Measurements from ENCODE around the gene FAM229A. TPM values are rescaled to one million over a fixed set of nuclear protein-coding genes. Genes with fewer than 3 reads are reported as not detected.

Gene FAM229A
- total and polyA plus RNA-seq, 9 of the 15 experiments (the other 6 are each of a cell fraction or from before 2014, with no cell fraction given): 0.04 to 21.6 (median 7.4) TPM

GRCh38 chr1:32335535-32335789, 26.8 kb downstream of the FAM229A start (continued):
- no peak for TF ChIP-seq ELK1 (CRISPR knock-in tag; IDR thresholded peaks at IDR 0.05)
- TF ChIP-seq ARNT (IDR thresholded peaks at IDR 0.05): no peak
- no peak for TF ChIP-seq IRF1 (CRISPR knock-in tag; IDR thresholded peaks at IDR 0.05; ENCODE audit: borderline replicate concordance)
- TF ChIP-seq ZNF589 (CRISPR knock-in tag; IDR thresholded peaks at IDR 0.05; ENCODE audit: low read depth): no peak

GRCh38 chr1:32334864-32335534, 27.3 kb downstream of the FAM229A start:
- ChIA-PET CTCF (ENCODE audit: low intra/inter-chr PET ratio) (interaction anchor here (0.6 to 0.7 kb wide), 2 partner anchors 69 to 82 kb away, joined by 3 to 4 read pairs; no protein-coding TSS in a partner anchor), POLR2A (interaction anchor here (0.6 to 5.9 kb wide), 23 partner anchors 10 to 291 kb away, joined by 3 to 75 read pairs (median 6); partner anchors contain the start of genes BSDC1, IQCC and TMEM39B)
- DNase-seq (ENCODE audit: extremely low read depth in 1 of 4, low spot score in 3 of 4) (peak; percentile 83 to 89 (median 86)), FAIRE-seq (no peak), ATAC-seq (peak; percentile 76)
- BruUV-seq (replicated peaks): TSS peak; percentile 61
- Histone ChIP-seq H3K9me1 (ENCODE audit: control insufficient read depth, insufficient read depth, low read length) (peaks cover 6% of the 10 kb centered on the region), H3K4me3 (peak overlapping the region; percentile 89), H2AFZ (ENCODE audit: low read depth, low read length) (peak overlapping the region; percentile 12; the same call in 1 of the 2 replicates), H3K27ac (ENCODE audit: extremely low read depth, low read depth, low read length) (peak overlapping the region; percentile 88), H3K36me3 (ENCODE audit: control insufficient read depth, insufficient read depth, low read length) (peaks cover 50% of the 10 kb centered on the region), H3K79me2 (ENCODE audit: control insufficient read depth, insufficient read depth, low read length) (peaks cover 27% of the 10 kb centered on the region), H3K9ac (ENCODE audit: insufficient read depth in 1 of 2, low read depth in 2 of 2, low read length in 2 of 2) (peak overlapping the region; percentile 81 to 97), H4K20me1 (replicated peaks; ENCODE audit: control insufficient read depth, insufficient read depth, low read length) (peaks cover 17% of the 10 kb centered on the region; the same call in 1 of the 2 replicates), H3K9me3 (replicated peaks; ENCODE audit: control insufficient read depth, insufficient read depth, low read depth, low read length) (no peaks in the 10 kb centered on the region), H3K4me1 (replicated peaks in 1 of 2; ENCODE audit: control insufficient read depth in 2 of 2, insufficient read depth in 2 of 2, low read length in 2 of 2) (peaks cover 25 to 46% of the 10 kb centered on the region in 2 experiments), H3K27me3 (ENCODE audit: control insufficient read depth in 2 of 2, insufficient read depth in 2 of 2, low read length in 2 of 2) (no peaks in the 10 kb centered on the region), H3K4me2 (ENCODE audit: insufficient read depth, low read length) (peak overlapping the region; percentile 85)
- intact Hi-C loops (cut with micrococcal nuclease) (loop anchor here (1.0 to 5.0 kb wide), 2 partner anchors 57 to 79 kb away; partner anchors contain the start of gene BSDC1), in situ Hi-C loops (cut with MboI) (no loop called here)
- under 1% methylated on average over 32 of the region's 46 CpGs for WGBS (ENCODE audit: insufficient coverage, low coverage, missing lambda C conversion rate)
- TF ChIP-seq MITF (IDR thresholded peaks at IDR 0.05): no peak
- TF ChIP-seq ZNF197 (CRISPR knock-in tag; IDR thresholded peaks at IDR 0.05; ENCODE audit: low read depth): no peak
- no peak for TF ChIP-seq ARID1B (IDR thresholded peaks at IDR 0.05)
- TF ChIP-seq SMARCB1 (IDR thresholded peaks at IDR 0.05; ENCODE audit: insufficient read length, low read depth): no peak
- TF ChIP-seq HNRNPH1 (optimal IDR thresholded peaks at IDR 0.05; ENCODE audit: low read depth, low read length): no peak
- no peak for TF ChIP-seq ZNF121 (CRISPR knock-in tag; conservative IDR thresholded peaks at IDR 0.05)
- peak; percentile 61; the same call in 1 of the 2 replicates for TF ChIP-seq E2F4 (CRISPR knock-in tag; IDR thresholded peaks at IDR 0.05; ENCODE audit: low read depth)
- TF ChIP-seq MAX (CRISPR knock-in tag; IDR thresholded peaks at IDR 0.05): peak; percentile 86

Measured in K562 (cell line).